ENCODE results near the gene IL1R2. TPM values are rescaled to one million over a fixed set of nuclear protein-coding genes. Genes with fewer than 3 reads are reported as not detected.

Gene IL1R2
- polyA plus RNA-seq, 2 of the 4 experiments (the other 2 are of a cell fraction), result 0.83 to 1.7 TPM

GRCh38 chr2:102061286-102061699 lies 69.5 kb downstream of the IL1R2 start:
- FAIRE-seq (no peak), DNase-seq (ENCODE audit: low read depth in 1 of 2, low spot score in 1 of 2) (no peak), ATAC-seq (no peak)
- TF ChIP-seq CEBPB (IDR thresholded peaks at IDR 0.05), result no peak
- no peak for TF ChIP-seq FOSL2 (IDR thresholded peaks at IDR 0.05)
- TF ChIP-seq FOSL2 (CRISPR knock-in tag; IDR thresholded peaks at IDR 0.05), result no peak
- Histone ChIP-seq H3K4me3 (no peak overlapping the region), H3K27ac (peak overlapping the region; percentile 98 to 99; a peak in 4 of 6 replicates), H3K9me3 (no peaks in the 10 kb centered on the region), H3K4me2 (no peak overlapping the region), H3K4me1 (peaks cover 41% of the 10 kb centered on the region)
- ChIA-PET CTCF (interaction anchor here (1.4 to 2.1 kb wide), 4 partner anchors 23 to 179 kb away, joined by 3 to 11 read pairs (median 8); no protein-coding TSS in a partner anchor), POLR2A (no interaction called here)
- WGBS (ENCODE audit: missing lambda C conversion rate), result 99% methylated on average over 5 of the region's 7 CpGs

DNA sequence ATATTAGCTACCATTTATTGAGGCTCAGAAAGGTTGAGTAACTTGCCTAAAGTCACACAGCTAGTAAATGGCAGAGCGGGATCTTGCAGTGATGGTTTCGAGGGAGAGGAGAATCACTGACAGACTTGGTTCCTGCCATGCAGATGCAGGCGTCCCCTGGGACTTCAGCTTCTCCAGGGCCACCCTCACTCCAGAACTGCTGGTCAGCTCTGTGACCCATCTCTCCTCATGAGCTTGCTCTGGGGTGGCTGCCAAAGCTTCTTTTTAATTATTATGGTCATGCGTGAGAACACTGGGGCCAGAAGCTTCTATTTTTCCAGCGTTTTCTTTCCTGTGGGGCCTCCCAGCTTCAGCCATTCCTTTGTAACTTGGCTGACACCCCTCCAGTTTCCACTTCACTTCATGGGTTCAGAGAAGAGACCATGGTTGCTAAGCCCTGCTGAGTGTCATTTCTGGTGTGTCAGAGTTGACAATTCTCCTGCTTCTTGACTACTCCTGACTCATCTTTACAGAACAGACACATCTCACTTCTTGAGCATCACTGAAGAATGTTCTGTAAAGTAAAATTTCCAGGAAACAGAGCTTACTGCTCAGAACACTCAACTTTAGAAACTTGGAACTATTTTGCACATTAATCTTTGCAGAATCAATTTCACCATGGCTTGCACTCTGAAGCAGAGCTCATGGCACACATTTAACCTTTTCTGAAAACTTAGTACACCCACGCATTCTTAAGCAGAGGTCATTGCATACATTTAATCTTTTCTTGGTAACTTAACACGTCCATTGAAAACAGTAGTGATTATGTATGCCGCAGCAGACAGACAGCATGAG lies 70.4 kb downstream of the IL1R2 start:
- ChIA-PET POLR2A (no interaction called here), CTCF (interaction anchor here (0.7 to 2.1 kb wide), 5 partner anchors 16 to 178 kb away, joined by 3 to 11 read pairs (median 8); no protein-coding TSS in a partner anchor)
- DNase-seq (ENCODE audit: low read depth in 1 of 2, low spot score in 1 of 2), result no peak
- no peak for ATAC-seq
- H3K27ac ChIP-seq, result peak overlapping the region; percentile 98 to 99
- WGBS (ENCODE audit: missing lambda C conversion rate), result 87% methylated on average over 8 of the region's 8 CpGs
- FAIRE-seq, result no peak
- peak overlapping the region; percentile 90; the same call in 2 of the 3 replicates for H3K4me2 ChIP-seq
- no peak for TF ChIP-seq KDM5A (IDR thresholded peaks at IDR 0.05)
- TF ChIP-seq TP53 (CRISPR knock-in tag; IDR thresholded peaks at IDR 0.05), result no peak
- no peak for TF ChIP-seq MAFK (IDR thresholded peaks at IDR 0.05; ENCODE audit: partially characterized antibody)
- no peak for TF ChIP-seq MYC (IDR thresholded peaks at IDR 0.05; ENCODE audit: borderline replicate concordance, low read length)
- H3K4me1 ChIP-seq, result peaks cover 50% of the 10 kb centered on the region
- H3K9me3 ChIP-seq, result no peaks in the 10 kb centered on the region
- H3K4me3 ChIP-seq, result no peak overlapping the region

DNA sequence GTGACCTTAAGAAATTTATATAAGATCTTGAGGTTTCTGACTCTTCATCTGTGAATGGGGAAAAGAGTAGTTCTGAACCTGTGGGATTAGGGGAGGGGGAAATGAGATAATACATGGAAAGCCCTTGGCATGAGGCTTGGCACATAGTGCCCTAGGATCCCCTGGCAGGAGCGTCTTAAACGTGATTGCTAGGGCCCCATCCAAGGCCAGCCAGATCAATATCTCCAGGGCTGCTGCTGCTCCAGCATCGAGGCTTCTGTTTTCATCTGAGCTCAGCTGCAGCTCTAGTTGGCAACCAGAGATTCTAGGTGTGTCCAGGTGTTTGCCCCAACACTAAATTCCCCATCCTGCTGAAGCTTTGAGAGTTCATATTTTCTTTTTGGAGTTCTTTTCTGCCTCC lies 71.0 kb downstream of the IL1R2 start:
- Histone ChIP-seq H3K4me2 (peak overlapping the region; percentile 90), H3K4me3 (no peak overlapping the region), H3K9me3 (no peaks in the 10 kb centered on the region), H3K27ac (peak overlapping the region; percentile 98 to 99), H3K4me1 (peaks cover 51% of the 10 kb centered on the region)
- ChIA-PET CTCF (interaction anchor here (0.7 to 2.1 kb wide), 5 partner anchors 17 to 190 kb away, joined by 3 to 11 read pairs (median 4); no protein-coding TSS in a partner anchor), POLR2A (no interaction called here)
- WGBS (ENCODE audit: missing lambda C conversion rate), result 83% methylated on average over 3 of the region's 3 CpGs
- DNase-seq (ENCODE audit: low read depth in 1 of 2, low spot score in 1 of 2) (no peak), ATAC-seq (no peak), FAIRE-seq (no peak)
- TF ChIP-seq TP53 (CRISPR knock-in tag; IDR thresholded peaks at IDR 0.05), result no peak
- TF ChIP-seq, protein P1, sequence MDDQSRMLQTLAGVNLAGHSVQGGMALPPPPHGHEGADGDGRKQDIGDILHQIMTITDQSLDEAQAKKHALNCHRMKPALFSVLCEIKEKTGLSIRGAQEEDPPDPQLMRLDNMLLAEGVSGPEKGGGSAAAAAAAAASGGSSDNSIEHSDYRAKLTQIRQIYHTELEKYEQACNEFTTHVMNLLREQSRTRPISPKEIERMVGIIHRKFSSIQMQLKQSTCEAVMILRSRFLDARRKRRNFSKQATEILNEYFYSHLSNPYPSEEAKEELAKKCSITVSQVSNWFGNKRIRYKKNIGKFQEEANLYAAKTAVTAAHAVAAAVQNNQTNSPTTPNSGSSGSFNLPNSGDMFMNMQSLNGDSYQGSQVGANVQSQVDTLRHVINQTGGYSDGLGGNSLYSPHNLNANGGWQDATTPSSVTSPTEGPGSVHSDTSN (IDR thresholded peaks at IDR 0.05), result no peak
- no peak for TF ChIP-seq ELK1 (IDR thresholded peaks at IDR 0.05; ENCODE audit: low read depth, low read length)
- no peak for TF ChIP-seq CBX8 (IDR thresholded peaks at IDR 0.05)
- TF ChIP-seq, protein P2, sequence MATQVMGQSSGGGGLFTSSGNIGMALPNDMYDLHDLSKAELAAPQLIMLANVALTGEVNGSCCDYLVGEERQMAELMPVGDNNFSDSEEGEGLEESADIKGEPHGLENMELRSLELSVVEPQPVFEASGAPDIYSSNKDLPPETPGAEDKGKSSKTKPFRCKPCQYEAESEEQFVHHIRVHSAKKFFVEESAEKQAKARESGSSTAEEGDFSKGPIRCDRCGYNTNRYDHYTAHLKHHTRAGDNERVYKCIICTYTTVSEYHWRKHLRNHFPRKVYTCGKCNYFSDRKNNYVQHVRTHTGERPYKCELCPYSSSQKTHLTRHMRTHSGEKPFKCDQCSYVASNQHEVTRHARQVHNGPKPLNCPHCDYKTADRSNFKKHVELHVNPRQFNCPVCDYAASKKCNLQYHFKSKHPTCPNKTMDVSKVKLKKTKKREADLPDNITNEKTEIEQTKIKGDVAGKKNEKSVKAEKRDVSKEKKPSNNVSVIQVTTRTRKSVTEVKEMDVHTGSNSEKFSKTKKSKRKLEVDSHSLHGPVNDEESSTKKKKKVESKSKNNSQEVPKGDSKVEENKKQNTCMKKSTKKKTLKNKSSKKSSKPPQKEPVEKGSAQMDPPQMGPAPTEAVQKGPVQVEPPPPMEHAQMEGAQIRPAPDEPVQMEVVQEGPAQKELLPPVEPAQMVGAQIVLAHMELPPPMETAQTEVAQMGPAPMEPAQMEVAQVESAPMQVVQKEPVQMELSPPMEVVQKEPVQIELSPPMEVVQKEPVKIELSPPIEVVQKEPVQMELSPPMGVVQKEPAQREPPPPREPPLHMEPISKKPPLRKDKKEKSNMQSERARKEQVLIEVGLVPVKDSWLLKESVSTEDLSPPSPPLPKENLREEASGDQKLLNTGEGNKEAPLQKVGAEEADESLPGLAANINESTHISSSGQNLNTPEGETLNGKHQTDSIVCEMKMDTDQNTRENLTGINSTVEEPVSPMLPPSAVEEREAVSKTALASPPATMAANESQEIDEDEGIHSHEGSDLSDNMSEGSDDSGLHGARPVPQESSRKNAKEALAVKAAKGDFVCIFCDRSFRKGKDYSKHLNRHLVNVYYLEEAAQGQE (IDR thresholded peaks at IDR 0.05), result no peak
- no peak for TF ChIP-seq ZSCAN20 (CRISPR knock-in tag; IDR thresholded peaks at IDR 0.05)
- no peak for TF ChIP-seq KDM5A (IDR thresholded peaks at IDR 0.05)
- TF ChIP-seq JUN (IDR thresholded peaks at IDR 0.05), result no peak
- no peak for TF ChIP-seq USF2 (IDR thresholded peaks at IDR 0.05)
- TF ChIP-seq CEBPB (IDR thresholded peaks at IDR 0.05), result no peak
- TF ChIP-seq CBX2 (IDR thresholded peaks at IDR 0.05; ENCODE audit: borderline replicate concordance, low read depth), result no peak
- TF ChIP-seq EHMT2 (IDR thresholded peaks at IDR 0.05; ENCODE audit: low read depth), result no peak
- TF ChIP-seq CHD4 (IDR thresholded peaks at IDR 0.05; ENCODE audit: borderline replicate concordance), result no peak
- no peak for TF ChIP-seq E2F6 (IDR thresholded peaks at IDR 0.05; ENCODE audit: borderline replicate concordance, low read depth)
- no peak for TF ChIP-seq RARB (CRISPR knock-in tag; IDR thresholded peaks at IDR 0.05)
- TF ChIP-seq RAD21 (conservative IDR thresholded peaks at IDR 0.05 in 1 of 2, IDR thresholded peaks at IDR 0.05 in 1 of 2), result no peak
